ENCODE measurements around the gene CD82.

DNA sequence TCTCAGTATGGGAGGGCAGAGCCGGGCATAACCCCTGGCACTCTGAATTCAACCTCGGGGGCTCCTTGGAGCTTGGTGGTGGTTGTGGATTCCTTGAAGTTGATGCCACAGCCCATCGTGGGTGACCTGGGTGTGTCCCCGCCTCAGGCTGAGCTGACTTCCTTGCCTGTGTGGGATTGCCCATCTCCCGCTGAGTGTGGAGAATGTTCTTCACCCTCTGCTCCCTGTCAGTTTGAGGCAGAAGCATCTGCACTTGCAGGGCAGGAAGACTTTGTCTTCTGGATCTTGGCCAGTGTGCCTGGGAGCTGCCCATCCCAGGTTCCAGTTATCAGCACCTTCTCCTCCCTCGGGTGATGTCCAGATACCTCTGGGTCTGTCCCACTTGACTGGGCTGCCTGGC, 25.3 kb downstream of the CD82 start:
- TF ChIP-seq, protein P1, sequence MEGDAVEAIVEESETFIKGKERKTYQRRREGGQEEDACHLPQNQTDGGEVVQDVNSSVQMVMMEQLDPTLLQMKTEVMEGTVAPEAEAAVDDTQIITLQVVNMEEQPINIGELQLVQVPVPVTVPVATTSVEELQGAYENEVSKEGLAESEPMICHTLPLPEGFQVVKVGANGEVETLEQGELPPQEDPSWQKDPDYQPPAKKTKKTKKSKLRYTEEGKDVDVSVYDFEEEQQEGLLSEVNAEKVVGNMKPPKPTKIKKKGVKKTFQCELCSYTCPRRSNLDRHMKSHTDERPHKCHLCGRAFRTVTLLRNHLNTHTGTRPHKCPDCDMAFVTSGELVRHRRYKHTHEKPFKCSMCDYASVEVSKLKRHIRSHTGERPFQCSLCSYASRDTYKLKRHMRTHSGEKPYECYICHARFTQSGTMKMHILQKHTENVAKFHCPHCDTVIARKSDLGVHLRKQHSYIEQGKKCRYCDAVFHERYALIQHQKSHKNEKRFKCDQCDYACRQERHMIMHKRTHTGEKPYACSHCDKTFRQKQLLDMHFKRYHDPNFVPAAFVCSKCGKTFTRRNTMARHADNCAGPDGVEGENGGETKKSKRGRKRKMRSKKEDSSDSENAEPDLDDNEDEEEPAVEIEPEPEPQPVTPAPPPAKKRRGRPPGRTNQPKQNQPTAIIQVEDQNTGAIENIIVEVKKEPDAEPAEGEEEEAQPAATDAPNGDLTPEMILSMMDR (IDR thresholded peaks at IDR 0.05), result no peak
- TF ChIP-seq POLR2A (IDR thresholded peaks at IDR 0.05) (no peak), POLR2AphosphoS5 (IDR thresholded peaks at IDR 0.05) (no peak)
